GM12873 (cell line): ENCODE results near the gene KRT81.

ENCODE experiments used
- TF ChIP-seq, protein P1 (sequence below): IDR thresholded peaks from 2 replicates; pipeline ENCODE4 v1.5.1; 2012; ENCODE audit warnings: low read depth, mild to moderate bottlenecking, moderate library complexity, low read length, control low read depth; ENCODE audit not compliant: insufficient read depth; ENCODE audit errors: missing control alignments

Gene KRT81

DNA sequence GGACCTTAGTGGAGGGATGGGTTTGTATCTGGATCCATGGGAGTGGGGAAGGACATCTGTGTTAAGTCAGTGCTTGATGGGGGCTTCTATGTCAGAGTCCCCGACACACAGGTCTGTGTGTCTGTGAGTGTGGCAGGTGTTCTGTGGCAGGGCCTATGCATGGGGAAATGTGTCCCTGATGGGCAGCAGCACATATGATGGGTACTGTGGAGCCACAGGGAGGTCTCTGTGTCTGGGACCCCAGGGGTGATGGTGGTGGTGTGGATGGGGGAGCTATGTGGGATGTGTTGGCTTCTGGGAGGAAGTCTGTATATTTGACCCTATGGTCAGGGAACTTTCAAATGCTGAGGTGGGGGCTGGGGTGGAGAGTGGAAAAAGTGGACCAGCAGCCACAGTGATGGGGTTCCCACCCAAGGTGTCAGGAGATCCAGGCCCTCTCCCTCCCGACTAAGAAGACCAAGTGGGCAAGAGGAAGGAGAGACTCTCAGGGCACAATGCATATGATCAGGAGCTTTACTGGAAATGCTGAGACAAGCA, 41.8 kb downstream of the KRT81 start:
- TF ChIP-seq, protein P1, sequence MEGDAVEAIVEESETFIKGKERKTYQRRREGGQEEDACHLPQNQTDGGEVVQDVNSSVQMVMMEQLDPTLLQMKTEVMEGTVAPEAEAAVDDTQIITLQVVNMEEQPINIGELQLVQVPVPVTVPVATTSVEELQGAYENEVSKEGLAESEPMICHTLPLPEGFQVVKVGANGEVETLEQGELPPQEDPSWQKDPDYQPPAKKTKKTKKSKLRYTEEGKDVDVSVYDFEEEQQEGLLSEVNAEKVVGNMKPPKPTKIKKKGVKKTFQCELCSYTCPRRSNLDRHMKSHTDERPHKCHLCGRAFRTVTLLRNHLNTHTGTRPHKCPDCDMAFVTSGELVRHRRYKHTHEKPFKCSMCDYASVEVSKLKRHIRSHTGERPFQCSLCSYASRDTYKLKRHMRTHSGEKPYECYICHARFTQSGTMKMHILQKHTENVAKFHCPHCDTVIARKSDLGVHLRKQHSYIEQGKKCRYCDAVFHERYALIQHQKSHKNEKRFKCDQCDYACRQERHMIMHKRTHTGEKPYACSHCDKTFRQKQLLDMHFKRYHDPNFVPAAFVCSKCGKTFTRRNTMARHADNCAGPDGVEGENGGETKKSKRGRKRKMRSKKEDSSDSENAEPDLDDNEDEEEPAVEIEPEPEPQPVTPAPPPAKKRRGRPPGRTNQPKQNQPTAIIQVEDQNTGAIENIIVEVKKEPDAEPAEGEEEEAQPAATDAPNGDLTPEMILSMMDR, result no peak

DNA sequence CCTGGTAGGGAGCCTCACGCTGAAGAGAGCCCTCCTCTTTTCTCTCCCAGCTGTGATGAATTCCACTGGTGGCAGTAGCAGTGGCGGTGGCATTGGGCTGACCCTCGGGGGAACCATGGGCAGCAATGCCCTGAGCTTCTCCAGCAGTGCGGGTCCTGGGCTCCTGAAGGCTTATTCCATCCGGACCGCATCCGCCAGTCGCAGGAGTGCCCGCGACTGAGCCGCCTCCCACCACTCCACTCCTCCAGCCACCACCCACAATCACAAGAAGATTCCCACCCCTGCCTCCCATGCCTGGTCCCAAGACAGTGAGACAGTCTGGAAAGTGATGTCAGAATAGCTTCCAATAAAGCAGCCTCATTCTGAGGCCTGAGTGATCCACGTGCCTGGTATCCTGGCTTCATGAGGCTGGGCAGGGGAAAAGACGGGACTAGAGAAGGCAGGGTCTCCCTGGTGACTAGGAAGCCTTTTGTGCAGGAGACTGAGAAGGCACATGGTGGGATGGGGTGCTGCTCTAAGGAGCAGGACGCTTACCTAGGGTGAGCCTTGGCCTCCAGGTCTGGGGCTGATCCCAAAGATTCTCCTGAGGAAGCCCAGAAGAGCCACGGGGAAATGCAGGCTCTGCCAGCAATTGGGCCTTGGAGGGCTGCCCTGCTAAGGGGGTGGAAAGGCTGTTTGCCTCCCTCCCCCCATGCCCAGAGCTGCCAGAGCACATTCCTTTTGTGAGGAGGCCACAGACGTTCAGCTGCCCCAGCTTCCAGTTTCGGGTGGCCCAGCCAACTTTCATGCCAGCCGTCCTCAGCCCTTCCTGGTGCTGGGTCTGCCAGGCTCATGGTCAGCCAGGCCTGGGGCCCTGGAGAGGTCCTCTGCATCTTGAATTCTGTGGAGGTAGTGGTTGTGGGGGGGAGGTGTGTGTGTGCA, 42.5 kb downstream of the KRT81 start:
- TF ChIP-seq, protein P1, result no peak

DNA sequence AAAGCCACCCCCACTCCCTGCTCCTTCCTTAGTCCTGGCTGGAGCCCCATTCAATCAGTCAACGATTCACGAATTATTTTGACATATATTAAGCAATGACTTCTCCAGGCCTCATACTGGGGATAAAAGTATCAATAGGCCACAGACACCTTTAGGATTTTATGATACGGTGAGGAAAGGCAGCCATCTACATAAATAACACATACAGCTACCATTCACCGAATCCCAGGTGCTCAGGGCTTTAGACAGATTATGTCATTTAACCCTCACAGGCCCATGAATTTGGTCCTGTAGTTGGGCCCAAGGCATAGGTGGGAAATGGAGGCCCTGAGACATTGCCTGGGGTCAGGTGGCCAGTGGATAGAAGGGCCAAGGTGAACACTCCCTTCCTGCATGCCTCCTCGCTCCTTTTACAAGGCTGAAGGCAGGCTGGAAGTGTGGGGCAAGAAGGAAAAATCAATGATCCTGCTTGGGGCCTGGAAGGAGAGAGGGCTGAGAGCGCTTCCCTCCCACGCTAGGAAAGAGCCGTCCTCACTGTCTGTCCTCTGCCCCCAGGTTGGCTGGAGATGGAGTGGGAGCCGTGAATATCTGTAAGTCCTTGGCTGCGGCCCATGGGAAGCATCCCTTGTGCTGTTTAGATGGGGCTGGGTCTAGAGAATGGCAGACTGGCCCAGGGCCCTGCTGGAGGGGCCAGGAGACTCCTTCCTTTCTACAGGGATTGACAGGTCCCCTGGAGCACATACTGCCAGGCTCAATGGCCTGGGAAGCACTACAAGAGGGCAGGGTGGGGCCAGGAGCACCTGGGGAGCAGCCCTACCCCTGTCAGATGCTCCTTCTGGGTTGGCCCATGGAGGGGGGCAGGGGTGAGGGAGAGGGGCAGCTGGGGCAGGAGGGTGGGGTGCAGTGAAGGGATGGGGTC, 43.5 kb downstream of the KRT81 start:
- TF ChIP-seq, protein P1, result no peak

DNA sequence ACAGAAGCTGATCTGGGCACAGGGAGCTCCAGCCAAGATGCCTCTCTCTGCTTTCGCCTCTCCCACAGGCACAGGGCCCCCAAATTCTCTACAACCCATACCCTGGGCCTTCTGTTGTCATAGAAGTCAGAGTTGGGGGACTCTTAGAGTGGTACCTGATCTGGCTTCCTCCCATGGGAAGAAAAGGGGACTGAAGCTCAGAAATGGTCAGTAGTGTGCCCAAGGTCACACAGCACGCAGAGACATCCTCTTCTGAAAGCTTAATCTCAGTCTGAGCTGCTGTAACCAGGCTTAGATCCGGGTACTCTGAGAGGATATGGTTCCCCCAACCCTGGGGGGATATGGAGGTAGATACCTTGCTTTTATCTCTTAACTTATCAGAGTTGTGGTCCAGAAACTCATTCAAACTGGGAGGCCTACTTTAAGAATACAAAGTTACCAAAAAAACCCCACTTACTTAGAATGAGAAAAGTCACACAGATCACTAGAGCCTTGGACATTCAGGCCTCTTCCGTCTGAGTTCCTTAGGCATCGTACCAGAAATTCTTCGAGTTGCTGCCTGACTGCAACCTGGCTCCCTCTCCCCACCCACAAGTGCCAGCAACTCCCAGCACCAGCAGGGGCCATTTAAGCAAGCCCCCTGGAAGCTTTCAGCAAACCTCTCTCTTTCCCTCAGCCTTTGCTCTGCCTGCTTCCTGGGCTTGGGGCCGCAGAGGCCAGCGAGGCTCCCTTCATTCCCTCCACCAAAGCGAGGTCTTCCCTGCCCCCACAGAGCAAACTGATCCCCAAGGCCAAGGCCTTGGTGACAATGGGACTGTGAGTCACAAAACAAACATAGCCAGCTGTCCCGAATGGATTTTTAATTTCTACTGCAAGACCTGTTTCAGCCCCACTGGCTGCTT, 44.4 kb downstream of the KRT81 start:
- TF ChIP-seq, protein P1, result no peak

DNA sequence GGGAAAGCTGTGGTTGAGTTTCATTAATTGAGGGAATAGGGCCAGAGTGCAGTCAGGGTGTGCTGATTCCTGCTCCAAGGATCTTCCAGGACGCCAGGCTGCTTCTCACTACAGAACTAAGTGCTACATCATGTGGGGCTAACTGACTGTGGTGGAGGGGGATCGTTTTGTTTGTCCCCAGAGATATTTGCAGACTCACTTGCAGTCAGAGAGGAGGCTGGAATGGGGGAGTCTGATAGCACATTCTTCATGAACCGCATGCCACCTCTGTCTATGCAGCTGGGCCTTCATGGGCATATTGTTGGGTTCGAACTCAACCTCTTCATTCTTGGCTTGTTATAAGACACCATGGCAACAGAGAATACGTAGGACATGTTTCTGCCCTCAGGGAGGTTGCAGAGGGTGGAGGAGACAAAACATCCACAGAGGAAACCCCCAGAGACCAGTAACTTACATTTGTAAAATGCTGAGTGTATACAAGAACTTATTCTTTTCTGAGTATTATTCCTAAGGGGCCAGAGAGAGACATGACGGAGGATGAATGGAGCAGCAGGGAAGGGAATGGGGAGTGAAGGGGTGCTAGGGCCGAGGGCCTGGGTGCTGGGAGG, 45.3 kb downstream of the KRT81 start:
- TF ChIP-seq, protein P1, result no peak

DNA sequence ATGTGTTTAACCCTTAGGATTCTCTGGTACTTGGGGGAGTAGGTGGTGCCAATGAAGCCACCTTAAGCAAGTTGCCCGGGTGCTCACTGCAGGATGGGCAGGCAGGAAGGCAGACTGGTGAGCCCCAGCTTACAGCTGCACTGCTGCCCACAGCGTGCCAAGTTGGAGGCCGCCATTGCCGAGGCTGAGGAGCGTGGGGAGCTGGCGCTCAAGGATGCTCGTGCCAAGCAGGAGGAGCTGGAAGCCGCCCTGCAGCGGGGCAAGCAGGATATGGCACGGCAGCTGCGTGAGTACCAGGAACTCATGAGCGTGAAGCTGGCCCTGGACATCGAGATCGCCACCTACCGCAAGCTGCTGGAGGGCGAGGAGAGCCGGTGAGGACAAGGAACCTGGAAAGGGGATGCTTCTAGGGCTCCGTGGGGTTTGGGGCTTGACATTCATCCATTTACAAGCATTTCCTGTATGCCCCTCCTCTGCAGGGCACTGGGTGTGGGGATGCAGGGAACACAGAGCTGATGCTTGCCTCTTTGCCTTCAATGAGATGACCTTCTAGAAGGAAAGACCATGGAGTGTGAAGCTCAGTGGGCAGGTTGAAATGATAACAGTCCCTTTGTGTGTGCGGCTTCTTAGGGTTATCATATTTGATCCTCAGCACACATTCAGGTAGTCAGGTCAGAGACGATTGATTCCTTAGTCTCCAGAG, 45.9 kb downstream of the KRT81 start:
- TF ChIP-seq, protein P1, result no peak
